ENCODE measurements around the gene SLC34A3.

DNA sequence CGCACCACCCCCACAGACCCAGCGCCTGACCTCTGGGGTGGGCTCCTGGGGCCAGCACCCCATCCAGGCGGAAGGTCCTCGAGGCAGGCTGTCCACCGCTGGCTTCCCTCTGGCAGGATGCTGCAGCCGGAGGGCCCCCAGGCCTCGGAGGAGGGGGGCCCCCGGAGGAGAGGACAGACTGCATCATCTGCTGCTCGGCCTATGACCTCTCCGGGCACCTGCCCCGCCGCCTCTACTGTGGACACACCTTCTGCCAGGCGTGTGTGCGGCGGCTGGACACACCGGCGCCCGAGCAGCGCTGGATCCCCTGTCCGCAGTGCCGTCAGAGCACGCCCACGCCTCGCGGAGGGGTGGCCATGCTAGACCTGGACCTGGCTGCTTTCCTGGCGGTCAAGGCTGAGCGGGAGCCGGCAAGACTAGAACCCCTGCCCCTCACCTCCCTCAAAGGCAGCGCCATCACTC is 2.2 kb upstream of the SLC34A3 start:
- TF ChIP-seq, protein P1, sequence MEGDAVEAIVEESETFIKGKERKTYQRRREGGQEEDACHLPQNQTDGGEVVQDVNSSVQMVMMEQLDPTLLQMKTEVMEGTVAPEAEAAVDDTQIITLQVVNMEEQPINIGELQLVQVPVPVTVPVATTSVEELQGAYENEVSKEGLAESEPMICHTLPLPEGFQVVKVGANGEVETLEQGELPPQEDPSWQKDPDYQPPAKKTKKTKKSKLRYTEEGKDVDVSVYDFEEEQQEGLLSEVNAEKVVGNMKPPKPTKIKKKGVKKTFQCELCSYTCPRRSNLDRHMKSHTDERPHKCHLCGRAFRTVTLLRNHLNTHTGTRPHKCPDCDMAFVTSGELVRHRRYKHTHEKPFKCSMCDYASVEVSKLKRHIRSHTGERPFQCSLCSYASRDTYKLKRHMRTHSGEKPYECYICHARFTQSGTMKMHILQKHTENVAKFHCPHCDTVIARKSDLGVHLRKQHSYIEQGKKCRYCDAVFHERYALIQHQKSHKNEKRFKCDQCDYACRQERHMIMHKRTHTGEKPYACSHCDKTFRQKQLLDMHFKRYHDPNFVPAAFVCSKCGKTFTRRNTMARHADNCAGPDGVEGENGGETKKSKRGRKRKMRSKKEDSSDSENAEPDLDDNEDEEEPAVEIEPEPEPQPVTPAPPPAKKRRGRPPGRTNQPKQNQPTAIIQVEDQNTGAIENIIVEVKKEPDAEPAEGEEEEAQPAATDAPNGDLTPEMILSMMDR (IDR thresholded peaks at IDR 0.05; ENCODE audit: low read length), result no peak
- TF ChIP-seq EZH2 (IDR thresholded peaks at IDR 0.05; ENCODE audit: borderline replicate concordance, low read length), result no peak
